Parathyroid adenoma (tissue), 2 donors: ENCODE data around the gene HSPA1B.
"Not testable (repeated sequence)": the region's sequence is repeated elsewhere in the genome, so short reads cannot be mapped to it uniquely, and the experiment has no call there.

Experiments
- H2AFZ ChIP-seq: fragments of 300-600 bp; sonication (generic); one replicate; pipeline ENCODE4 v1.7.0; 2017; ENCODE audit warnings: antibody characterized with exemption, mild to moderate bottlenecking
- H3K27ac ChIP-seq: fragments of 300-600 bp; sonication (generic); one replicate; pipeline ENCODE4 v1.7.0; 2017
- H3K27me3 ChIP-seq: fragments of 300-600 bp; sonication (generic); one replicate; pipeline ENCODE4 v1.7.0; 2017; ENCODE audit warnings: low read length; ENCODE audit not compliant: control insufficient read depth, insufficient read depth
- H3K36me3 ChIP-seq: fragments of 300-600 bp; sonication (generic); one replicate; pipeline ENCODE4 v1.7.0; 2017; ENCODE audit warnings: low read length; ENCODE audit not compliant: control insufficient read depth, insufficient read depth
- H3K4me1 ChIP-seq: fragments of 300-600 bp; sonication (generic); one replicate; pipeline ENCODE4 v1.7.0; 2017; ENCODE audit warnings: control low read depth
- H3K4me2 ChIP-seq: fragments of 300-600 bp; sonication (generic); one replicate; pipeline ENCODE4 v1.7.0; 2017; ENCODE audit warnings: low read length
- H3K4me3 ChIP-seq: fragments of 300-600 bp; sonication (generic); one replicate; pipeline ENCODE4 v1.7.0; 2017; ENCODE audit warnings: low read depth, low read length
- H3K79me2 ChIP-seq: fragments of 300-600 bp; sonication (generic); one replicate; pipeline ENCODE4 v1.7.0; 2017; ENCODE audit warnings: control low read depth
- H3K9ac ChIP-seq: fragments of 300-600 bp; sonication (generic); one replicate; pipeline ENCODE4 v1.7.0; 2017; ENCODE audit warnings: mild to moderate bottlenecking
- H3K9me3 ChIP-seq: fragments of 300-600 bp; sonication (generic); one replicate; pipeline ENCODE4 v1.7.0; 2017; ENCODE audit warnings: low read length; ENCODE audit not compliant: control insufficient read depth
- TF ChIP-seq, protein P1 (sequence below): fragments of 300-600 bp; sonication (generic); IDR thresholded peaks from one replicate; pipeline ENCODE4 v1.7.0; 2017; ENCODE audit warnings: antibody characterized with exemption, mild to moderate bottlenecking
- donor health status: primary hyperparathyroidism.

HSPA1B gene

DNA sequence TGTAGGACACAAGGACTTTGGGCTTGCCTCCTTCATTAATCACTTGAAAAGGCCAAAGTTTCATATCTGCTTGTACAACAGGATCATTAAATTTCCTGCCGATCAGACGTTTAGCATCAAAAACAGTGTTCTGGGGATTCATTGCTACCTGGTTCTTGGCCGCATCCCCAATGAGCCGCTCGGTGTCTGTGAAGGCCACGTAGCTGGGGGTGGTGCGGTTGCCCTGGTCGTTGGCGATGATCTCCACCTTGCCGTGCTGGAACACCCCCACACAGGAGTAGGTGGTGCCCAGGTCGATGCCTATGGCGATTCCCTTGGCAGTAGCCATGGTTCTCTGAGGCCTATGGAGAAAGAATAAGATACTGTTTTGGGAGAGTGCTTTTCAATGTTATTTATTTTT, 15.9 kb upstream of the HSPA1B start:
- Histone ChIP-seq H3K79me2 (no peaks in the 10 kb centered on the region), H3K9ac (no peak overlapping the region), H3K27ac (no peak overlapping the region), H3K4me1 (peaks cover 9% of the 10 kb centered on the region), H3K36me3 (no peaks in the 10 kb centered on the region), H3K27me3 (no peaks in the 10 kb centered on the region), H3K4me2 (no peak overlapping the region), H3K9me3 (no peaks in the 10 kb centered on the region), H2AFZ (no peak overlapping the region), H3K4me3 (no peak overlapping the region)
- TF ChIP-seq, protein P1, sequence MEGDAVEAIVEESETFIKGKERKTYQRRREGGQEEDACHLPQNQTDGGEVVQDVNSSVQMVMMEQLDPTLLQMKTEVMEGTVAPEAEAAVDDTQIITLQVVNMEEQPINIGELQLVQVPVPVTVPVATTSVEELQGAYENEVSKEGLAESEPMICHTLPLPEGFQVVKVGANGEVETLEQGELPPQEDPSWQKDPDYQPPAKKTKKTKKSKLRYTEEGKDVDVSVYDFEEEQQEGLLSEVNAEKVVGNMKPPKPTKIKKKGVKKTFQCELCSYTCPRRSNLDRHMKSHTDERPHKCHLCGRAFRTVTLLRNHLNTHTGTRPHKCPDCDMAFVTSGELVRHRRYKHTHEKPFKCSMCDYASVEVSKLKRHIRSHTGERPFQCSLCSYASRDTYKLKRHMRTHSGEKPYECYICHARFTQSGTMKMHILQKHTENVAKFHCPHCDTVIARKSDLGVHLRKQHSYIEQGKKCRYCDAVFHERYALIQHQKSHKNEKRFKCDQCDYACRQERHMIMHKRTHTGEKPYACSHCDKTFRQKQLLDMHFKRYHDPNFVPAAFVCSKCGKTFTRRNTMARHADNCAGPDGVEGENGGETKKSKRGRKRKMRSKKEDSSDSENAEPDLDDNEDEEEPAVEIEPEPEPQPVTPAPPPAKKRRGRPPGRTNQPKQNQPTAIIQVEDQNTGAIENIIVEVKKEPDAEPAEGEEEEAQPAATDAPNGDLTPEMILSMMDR, result no peak

DNA sequence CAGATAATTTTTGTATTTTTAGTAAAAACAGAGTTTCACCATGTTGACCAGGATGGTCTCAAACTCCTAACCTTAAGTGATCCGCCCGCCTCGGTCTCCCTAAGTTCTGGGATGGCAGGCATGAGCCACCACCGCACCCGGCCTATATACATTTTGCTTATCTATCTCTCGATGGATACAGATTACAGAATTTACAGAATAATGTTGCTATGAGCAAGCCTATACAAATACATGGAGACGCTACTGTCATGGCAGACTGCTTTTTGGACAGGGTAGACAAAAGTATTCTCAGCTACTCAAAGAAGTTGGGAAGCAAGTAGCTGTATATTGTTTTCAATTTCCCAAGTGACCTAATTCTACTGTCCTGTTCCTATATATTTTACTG, 14.1 kb upstream of the HSPA1B start:
- TF ChIP-seq, protein P1, result no peak
- Histone ChIP-seq H3K27me3 (no peaks in the 10 kb centered on the region), H3K27ac (peak overlapping the region; percentile 88), H3K79me2 (no peaks in the 10 kb centered on the region), H2AFZ (peak overlapping the region; percentile 93), H3K4me2 (peak overlapping the region; percentile 76), H3K4me1 (peaks cover 9% of the 10 kb centered on the region), H3K36me3 (no peaks in the 10 kb centered on the region), H3K9ac (no peak overlapping the region), H3K4me3 (peak overlapping the region; percentile 42), H3K9me3 (no peaks in the 10 kb centered on the region)

DNA sequence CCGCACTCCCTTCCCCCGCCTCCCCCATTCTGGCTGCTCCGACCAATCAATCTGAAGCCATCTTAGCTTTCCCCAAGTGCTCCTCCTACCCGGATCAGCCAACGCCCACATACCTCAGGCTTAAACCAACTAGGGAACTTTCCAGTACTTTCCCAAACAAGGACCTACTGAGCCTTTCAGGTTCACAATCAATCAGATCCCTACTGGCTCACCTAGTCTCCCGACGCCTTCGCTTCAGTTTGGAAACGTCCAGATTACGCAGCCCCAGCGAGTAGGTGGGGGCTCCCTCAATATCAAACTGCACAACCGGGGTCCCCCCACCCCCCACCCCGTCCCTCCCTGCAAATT, 12.9 kb upstream of the HSPA1B start:
- Histone ChIP-seq H3K4me1 (peaks cover 9% of the 10 kb centered on the region), H3K79me2 (no peaks in the 10 kb centered on the region), H3K36me3 (no peaks in the 10 kb centered on the region), H3K4me2 (peak overlapping the region; percentile 94), H3K27ac (peak overlapping the region; percentile 94), H3K9ac (no peak overlapping the region), H3K4me3 (peak overlapping the region; percentile 61), H3K9me3 (no peaks in the 10 kb centered on the region), H2AFZ (peak overlapping the region; percentile 88), H3K27me3 (no peaks in the 10 kb centered on the region)
- TF ChIP-seq, protein P1, result no peak

DNA sequence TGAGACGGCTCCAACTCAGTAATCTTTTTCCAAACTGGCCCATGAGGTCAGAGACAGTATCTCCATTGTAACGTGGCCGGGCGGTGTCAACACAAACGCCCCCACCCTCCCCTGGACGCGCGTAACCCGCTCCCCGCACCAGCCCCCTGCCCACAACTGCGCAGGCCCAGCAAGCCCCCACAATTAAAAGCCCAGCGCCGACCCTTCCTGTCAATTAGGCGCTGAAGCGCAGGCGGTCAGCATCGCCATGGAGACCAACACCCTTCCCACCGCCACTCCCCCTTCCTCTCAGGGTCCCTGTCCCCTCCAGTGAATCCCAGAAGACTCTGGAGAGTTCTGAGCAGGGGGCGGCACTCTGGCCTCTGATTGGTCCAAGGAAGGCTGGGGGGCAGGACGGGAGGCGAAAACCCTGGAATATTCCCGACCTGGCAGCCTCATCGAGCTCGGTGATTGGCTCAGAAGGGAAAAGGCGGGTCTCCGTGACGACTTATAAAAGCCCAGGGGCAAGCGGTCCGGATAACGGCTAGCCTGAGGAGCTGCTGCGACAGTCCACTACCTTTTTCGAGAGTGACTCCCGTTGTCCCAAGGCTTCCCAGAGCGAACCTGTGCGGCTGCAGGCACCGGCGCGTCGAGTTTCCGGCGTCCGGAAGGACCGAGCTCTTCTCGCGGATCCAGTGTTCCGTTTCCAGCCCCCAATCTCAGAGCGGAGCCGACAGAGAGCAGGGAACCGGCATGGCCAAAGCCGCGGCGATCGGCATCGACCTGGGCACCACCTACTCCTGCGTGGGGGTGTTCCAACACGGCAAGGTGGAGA, 12.3 kb upstream of the HSPA1B start, which contains the start of the genes HSPA1A and HSPA1L:
Gene HSPA1A (plus strand): TSS at position 519 of the 814 bp plus-strand sequence. CDS start 214 bp downstream, at position 733.
Gene HSPA1L (minus strand): TSS at position 259 of the 814 bp plus-strand sequence. CDS start 3,311 bp downstream, outside the sequence.
- no peaks in the 10 kb centered on the region for H3K36me3 ChIP-seq
- peak within 1 kb of the TSS; percentile 93 for H2AFZ ChIP-seq
- no peak within 1 kb of the TSS for H3K9ac ChIP-seq
- H3K4me1 ChIP-seq, result peaks cover 9% of the 10 kb centered on the region
- H3K79me2 ChIP-seq, result no peaks in the 10 kb centered on the region
- peak within 1 kb of the TSS; percentile 61 for H3K4me3 ChIP-seq
- H3K4me2 ChIP-seq, result peak within 1 kb of the TSS; percentile 94
- no peaks in the 10 kb centered on the region for H3K27me3 ChIP-seq
- peak within 1 kb of the TSS; percentile 94 for H3K27ac ChIP-seq
- TF ChIP-seq, protein P1, result no peak
- H3K9me3 ChIP-seq, result no peaks in the 10 kb centered on the region

DNA sequence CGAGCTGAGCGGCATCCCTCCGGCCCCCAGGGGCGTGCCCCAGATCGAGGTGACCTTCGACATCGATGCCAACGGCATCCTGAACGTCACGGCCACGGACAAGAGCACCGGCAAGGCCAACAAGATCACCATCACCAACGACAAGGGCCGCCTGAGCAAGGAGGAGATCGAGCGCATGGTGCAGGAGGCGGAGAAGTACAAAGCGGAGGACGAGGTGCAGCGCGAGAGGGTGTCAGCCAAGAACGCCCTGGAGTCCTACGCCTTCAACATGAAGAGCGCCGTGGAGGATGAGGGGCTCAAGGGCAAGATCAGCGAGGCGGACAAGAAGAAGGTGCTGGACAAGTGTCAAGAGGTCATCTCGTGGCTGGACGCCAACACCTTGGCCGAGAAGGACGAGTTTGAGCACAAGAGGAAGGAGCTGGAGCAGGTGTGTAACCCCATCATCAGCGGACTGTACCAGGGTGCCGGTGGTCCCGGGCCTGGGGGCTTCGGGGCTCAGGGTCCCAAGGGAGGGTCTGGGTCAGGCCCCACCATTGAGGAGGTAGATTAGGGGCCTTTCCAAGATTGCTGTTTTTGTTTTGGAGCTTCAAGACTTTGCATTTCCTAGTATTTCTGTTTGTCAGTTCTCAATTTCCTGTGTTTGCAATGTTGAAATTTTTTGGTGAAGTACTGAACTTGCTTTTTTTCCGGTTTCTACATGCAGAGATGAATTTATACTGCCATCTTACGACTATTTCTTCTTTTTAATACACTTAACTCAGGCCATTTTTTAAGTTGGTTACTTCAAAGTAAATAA, 10.2 kb upstream of the HSPA1B start:
- Histone ChIP-seq H3K27ac (peak overlapping the region; percentile 41), H3K4me3 (peak overlapping the region; percentile 78), H3K4me2 (peak overlapping the region; percentile 80)
- not testable (repeated sequence) for H2AFZ ChIP-seq, H3K4me1 ChIP-seq, H3K36me3 ChIP-seq, H3K27me3 ChIP-seq, H3K9ac ChIP-seq, H3K79me2 ChIP-seq, H3K9me3 ChIP-seq

DNA sequence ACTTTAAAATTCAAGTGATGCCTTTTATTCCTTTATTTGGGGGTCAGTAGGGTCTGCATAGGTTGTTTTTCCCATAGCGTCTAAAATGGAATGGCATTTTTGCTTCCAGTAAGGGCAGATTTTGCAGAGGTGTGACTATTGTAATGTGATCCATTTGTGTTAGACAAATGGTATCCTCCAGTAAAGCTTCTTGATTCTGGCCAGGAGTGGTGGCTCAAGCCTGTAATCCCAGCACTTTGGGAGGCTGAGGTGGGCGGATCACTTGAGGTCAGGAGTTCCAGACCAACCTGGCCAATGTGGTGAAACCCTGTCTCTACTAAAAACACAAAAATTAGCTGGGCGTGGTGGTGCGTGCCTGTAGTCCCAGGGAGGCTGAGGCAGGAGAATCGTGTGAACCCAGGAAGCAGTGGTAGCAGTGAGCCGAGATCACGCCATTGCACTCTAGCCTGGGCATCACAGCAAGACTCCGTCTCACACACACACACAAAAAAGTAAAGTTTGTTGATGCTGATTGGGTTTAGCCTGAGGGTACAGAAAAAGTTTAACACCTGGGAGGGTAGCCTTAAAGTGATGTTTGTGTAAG, 9.5 kb upstream of the HSPA1B start:
- H3K4me1 ChIP-seq, result peaks cover 13% of the 10 kb centered on the region

More for the DNA sequence above, 9.5 kb upstream of the HSPA1B start:
- not testable (repeated sequence) for H2AFZ ChIP-seq, H3K36me3 ChIP-seq, H3K9me3 ChIP-seq, H3K9ac ChIP-seq, H3K27me3 ChIP-seq, H3K79me2 ChIP-seq
- H3K4me3 ChIP-seq, result peak overlapping the region; percentile 78
- peak overlapping the region; percentile 80 for H3K4me2 ChIP-seq
- peak overlapping the region; percentile 41 for H3K27ac ChIP-seq
